RWPE1 (cell line): ENCODE results near the gene SHC3.

Experiments
- CTCF ChIA-PET: fragments of 350-600 bp; sonication (Branson Sonifier 250); formaldehyde crosslinking; extraction: SDS; loops from one replicate; lab custom pipeline; 2021; lab: Yijun Ruan, JAX
- POLR2A ChIA-PET: fragments of 400-600 bp; formaldehyde crosslinking; extraction: SDS; loops from one replicate; lab custom pipeline; 2020; ENCODE audit warnings: antibody characterized with exemption; ENCODE audit not compliant: low non-redundant PET; lab: Yijun Ruan, JAX
- DNase-seq: peaks from one replicate; pipeline ENCODE4 v3.0.0; 2012; ENCODE audit warnings: low spot score
- H3K27ac ChIP-seq: fragments of 450-650 bp; 2 replicates; pipeline ENCODE4 v1.5.1; 2017
- CTCF ChIP-seq: fragments of 450-650 bp; conservative IDR thresholded peaks from 2 replicates; pipeline ENCODE4 v1.5.1; 2017; ENCODE audit warnings: low read depth, mild to moderate bottlenecking

Gene SHC3

GRCh38 chr9:88966894-88967676 lies 211.5 kb downstream of the SHC3 start:
- no peak overlapping the region for H3K27ac ChIP-seq
- DNase-seq: no peak
- TF ChIP-seq CTCF: no peak
- ChIA-PET CTCF (interaction anchor here (0.6 kb wide), 1 partner anchor 32 kb away, joined by 3 read pairs; no protein-coding TSS in a partner anchor), POLR2A (no interaction called here)

DNA sequence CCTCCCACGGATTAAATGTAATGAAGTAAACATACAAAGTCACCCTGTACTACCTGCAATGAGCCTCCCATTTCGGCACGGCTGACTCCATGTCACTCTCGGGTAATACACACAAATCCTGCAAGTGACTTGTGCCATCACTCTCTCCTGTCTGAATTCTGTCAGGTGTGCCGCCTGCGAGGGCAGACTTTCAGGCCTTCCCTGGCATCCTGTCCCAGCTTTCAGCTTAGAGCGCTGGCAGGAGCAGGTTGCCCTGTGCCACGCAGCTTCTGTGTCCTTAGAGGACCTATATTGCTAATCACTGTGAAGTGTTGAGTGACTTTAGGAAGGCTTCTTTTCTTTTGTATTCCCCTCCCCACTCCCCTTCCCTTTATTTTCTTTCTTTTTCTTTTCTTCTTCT lies 213.1 kb downstream of the SHC3 start:
- ChIA-PET CTCF (no interaction called here), POLR2A (no interaction called here)
- no peak overlapping the region for H3K27ac ChIP-seq
- TF ChIP-seq CTCF: no peak
- no peak for DNase-seq

DNA sequence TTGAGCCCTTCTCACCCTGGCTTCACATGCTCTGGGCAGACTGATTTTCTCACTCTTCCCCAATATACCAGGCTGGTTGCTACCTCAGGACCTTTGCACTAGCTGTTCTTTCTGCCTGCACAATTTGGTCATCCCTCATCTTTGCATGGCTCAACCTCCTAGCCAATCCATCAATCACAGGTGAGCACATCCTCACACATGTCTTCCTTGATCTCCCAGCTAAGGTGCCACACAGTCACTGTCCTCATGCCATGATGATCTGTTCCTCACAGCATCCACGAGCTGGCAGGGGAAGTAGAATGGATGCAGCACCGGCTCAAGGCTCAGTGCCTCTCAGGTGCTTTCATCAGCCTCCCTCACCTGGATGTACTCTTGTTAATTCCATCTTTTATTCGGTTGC lies 218.0 kb downstream of the SHC3 start:
- no peak overlapping the region for H3K27ac ChIP-seq
- no peak for DNase-seq
- ChIA-PET CTCF (no interaction called here), POLR2A (interaction anchor here (0.5 kb wide), 1 partner anchor 463 kb away, joined by 3 read pairs; no protein-coding TSS in a partner anchor)
- TF ChIP-seq CTCF: no peak

GRCh38 chr9:88959727-88960469 lies 218.7 kb downstream of the SHC3 start:
- TF ChIP-seq CTCF: no peak
- H3K27ac ChIP-seq: no peak overlapping the region
- ChIA-PET CTCF (no interaction called here), POLR2A (interaction anchor here (0.5 kb wide), 1 partner anchor 464 kb away, joined by 3 read pairs; no protein-coding TSS in a partner anchor)
- no peak for DNase-seq

DNA sequence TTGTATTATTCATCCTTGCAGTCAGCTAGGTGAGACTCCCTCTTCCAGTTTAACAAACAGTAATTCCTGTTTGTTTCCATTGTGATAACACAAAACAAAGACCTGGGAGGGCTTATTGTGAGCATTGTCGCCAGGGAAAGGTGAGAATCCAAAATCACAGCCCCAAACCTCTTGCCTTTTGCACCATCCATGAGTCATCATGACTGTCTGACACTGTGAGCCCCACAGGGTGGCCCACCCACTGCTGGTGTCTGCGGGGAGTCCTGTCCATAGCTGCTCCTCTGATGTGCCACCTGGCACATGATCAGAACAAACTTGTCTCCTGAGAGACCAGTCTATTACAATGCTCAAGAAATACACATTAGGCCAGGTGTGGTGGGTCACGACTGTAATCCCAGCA lies 221.1 kb downstream of the SHC3 start:
- no peak for DNase-seq
- no peak overlapping the region for H3K27ac ChIP-seq
- POLR2A ChIA-PET: no interaction called here
- CTCF ChIA-PET: no interaction called here
- no peak for TF ChIP-seq CTCF
